Testis (tissue), 2 donors: ENCODE measurements around the gene B3GNT3.

Experiments used
- CTCF ChIP-seq, 3 experiments: fragments of 450-650 bp in 2 of 3; fragments of 200-600 bp in 1 of 3; sonication (generic) in 1 of 3; IDR thresholded peaks; one replicate each; pipeline ENCODE4 v1.5.1; 2016 to 2019; ENCODE audit warnings: antibody characterized with exemption in 3 of 3, mild to moderate bottlenecking in 2 of 3, moderate library complexity in 1 of 3
- POLR2A ChIP-seq: fragments of 450-650 bp; IDR thresholded peaks from one replicate; pipeline ENCODE4 v1.6.1; 2017; ENCODE audit warnings: antibody characterized with exemption, mild to moderate bottlenecking, moderate library complexity

- TF ChIP-seq CTCF (IDR thresholded peaks at IDR 0.05), result no peak
- no peak for TF ChIP-seq POLR2A
Measured at GRCh38 chr19:17835182-17836006, 40.5 kb downstream of the B3GNT3 start.
